IMR-90 (cell line): ENCODE measurements around the gene TMEM131. TPM values are rescaled to one million over a fixed set of nuclear protein-coding genes. Genes with fewer than 3 reads are reported as not detected.

Experiments used
- ATAC-seq: fragments of 200-7000 bp; cut with Tn5 transposase; 2 replicates; pipeline ENCODE4 v1.9.1; 2020; ENCODE audit warnings: low read depth, mild to moderate bottlenecking, moderate library complexity
- BruUV-seq: library from RNA; stranded (reverse); fragments of 400-500 nt; replicated peaks from 2 replicates; lab custom pipeline; 2021; lab: Mats Ljungman, UMichigan
- CTCF ChIA-PET: fragments of 300-600 bp; formaldehyde crosslinking; extraction: SDS; loops from one replicate; lab custom pipeline; 2021; ENCODE audit warnings: antibody characterized with exemption; lab: Yijun Ruan, JAX
- POLR2A ChIA-PET: fragments of 300-600 bp; sonication (Branson Sonifier 250); formaldehyde crosslinking; loops from one replicate; lab custom pipeline; 2022; ENCODE audit warnings: antibody characterized with exemption; ENCODE audit not compliant: unreplicated experiment; lab: Charles Lee
- DNase-seq: peaks from one replicate; pipeline ENCODE4 v3.0.0; 2013
- H2AFZ ChIP-seq: replicated peaks from 2 replicates; pipeline ENCODE3; 2013; ENCODE audit warnings: low read length, mild to moderate bottlenecking; ENCODE audit not compliant: poor library complexity
- H2AK5ac ChIP-seq: 2 replicates; pipeline ENCODE4 v1.6.1; 2013; ENCODE audit warnings: low read depth, low read length, inconsistent platforms
- H2AK9ac ChIP-seq: replicated peaks from 2 replicates; pipeline ENCODE3; 2013; ENCODE audit warnings: mild to moderate bottlenecking, low read depth, low read length, moderate library complexity; ENCODE audit not compliant: poor library complexity
- H2BK120ac ChIP-seq: 2 replicates; pipeline ENCODE4 v1.6.1; 2013; ENCODE audit warnings: low read depth, low read length, inconsistent platforms
- H2BK15ac ChIP-seq: 3 replicates; pipeline ENCODE4 v1.6.1; 2013; ENCODE audit warnings: low read depth, low read length, inconsistent platforms
- H2BK20ac ChIP-seq: 2 replicates; pipeline ENCODE4 v1.6.1; 2013; ENCODE audit warnings: low read depth, mild to moderate bottlenecking, inconsistent platforms, low read length, moderate library complexity
- H2BK5ac ChIP-seq: 2 replicates; pipeline ENCODE4 v1.6.1; 2013; ENCODE audit warnings: mild to moderate bottlenecking, low read depth, low read length, inconsistent platforms; ENCODE audit not compliant: poor library complexity, severe bottlenecking
- H3K14ac ChIP-seq: replicated peaks from 2 replicates; pipeline ENCODE4 v1.6.1; 2013; ENCODE audit warnings: low read depth, low read length, inconsistent platforms
- H3K18ac ChIP-seq: 2 replicates; pipeline ENCODE4 v1.6.1; 2013; ENCODE audit warnings: low read depth, low read length, control low read depth
- H3K23ac ChIP-seq: 2 replicates; pipeline ENCODE4 v1.6.1; 2013; ENCODE audit warnings: low read depth, low read length, inconsistent platforms
- H3K27ac ChIP-seq: 2 replicates; pipeline ENCODE4 v1.5.1; 2013; ENCODE audit warnings: mild to moderate bottlenecking, control low read depth, low read length; ENCODE audit not compliant: insufficient read depth
- H3K27me3 ChIP-seq: 2 replicates; pipeline ENCODE4 v1.6.1; 2013; ENCODE audit warnings: low read length; ENCODE audit not compliant: control insufficient read depth, insufficient read depth
- H3K36me3 ChIP-seq: 2 replicates; pipeline ENCODE4 v1.6.1; 2013; ENCODE audit warnings: low read length, mixed read lengths; ENCODE audit not compliant: control insufficient read depth, insufficient read depth
- H3K4ac ChIP-seq: 2 replicates; pipeline ENCODE4 v1.6.1; 2013; ENCODE audit warnings: low read depth, low read length, inconsistent platforms
- H3K4me1 ChIP-seq: 2 replicates; pipeline ENCODE4 v1.6.1; 2013; ENCODE audit warnings: low read length, mixed read lengths; ENCODE audit not compliant: control insufficient read depth, insufficient read depth
- H3K4me2 ChIP-seq: 2 replicates; pipeline ENCODE4 v1.6.1; 2013; ENCODE audit warnings: low read depth, mild to moderate bottlenecking, control low read depth, low read length, moderate library complexity
- H3K4me3 ChIP-seq: 2 replicates; pipeline ENCODE4 v1.5.1; 2013; ENCODE audit warnings: low read depth, mild to moderate bottlenecking, control low read depth, low read length, moderate library complexity; ENCODE audit not compliant: insufficient read depth
- H3K56ac ChIP-seq: 2 replicates; pipeline ENCODE4 v1.6.1; 2013; ENCODE audit warnings: low read length, inconsistent platforms; ENCODE audit not compliant: insufficient read depth; ENCODE audit errors: extremely low read depth
- H3K79me1 ChIP-seq, 2 experiments: 2 replicates each; pipeline ENCODE4 v1.6.1; 2013; ENCODE audit warnings: low read length in 2 of 2, inconsistent platforms in 1 of 2, low read depth in 1 of 2
- H3K9ac ChIP-seq: 2 replicates; pipeline ENCODE4 v1.6.1; 2013; ENCODE audit warnings: low read depth, low read length, control low read depth
- H3K9me1 ChIP-seq: 2 replicates; pipeline ENCODE4 v1.6.1; 2013; ENCODE audit warnings: low read length, inconsistent platforms; ENCODE audit not compliant: insufficient read depth
- H3K9me3 ChIP-seq: 2 replicates; pipeline ENCODE4 v1.6.1; 2013; ENCODE audit warnings: low read length; ENCODE audit not compliant: control insufficient read depth, insufficient read depth
- H4K20me1 ChIP-seq: 2 replicates; pipeline ENCODE4 v1.6.1; 2013; ENCODE audit warnings: low read length, inconsistent platforms; ENCODE audit not compliant: insufficient read depth
- H4K5ac ChIP-seq: 2 replicates; pipeline ENCODE4 v1.6.1; 2013; ENCODE audit warnings: mild to moderate bottlenecking, low read depth, low read length, control low read depth
- H4K8ac ChIP-seq, 2 experiments: 2 replicates each; pipeline ENCODE4 v1.6.1; 2013; ENCODE audit warnings: low read depth in 2 of 2, low read length in 2 of 2, control low read depth in 1 of 2, inconsistent platforms in 1 of 2
- H4K91ac ChIP-seq: 2 replicates; pipeline ENCODE4 v1.6.1; 2013; ENCODE audit warnings: low read depth, low read length, inconsistent platforms; ENCODE audit not compliant: insufficient read depth
- BHLHE40 ChIP-seq: fragments of 150-350 bp; IDR thresholded peaks from 2 replicates; pipeline ENCODE4 v1.6.1; 2016; ENCODE audit warnings: mild to moderate bottlenecking, low read depth, low read length
- CEBPB ChIP-seq: IDR thresholded peaks from 2 replicates; pipeline ENCODE4 v1.6.1; 2012; ENCODE audit warnings: low read depth, low read length, improper control_type of control experiment
- MAFK ChIP-seq: IDR thresholded peaks from 2 replicates; pipeline ENCODE4 v1.6.1; 2012; ENCODE audit warnings: low read depth, low read length, improper control_type of control experiment
- MXI1 ChIP-seq: IDR thresholded peaks from 2 replicates; pipeline ENCODE4 v1.6.1; 2012; ENCODE audit warnings: low read depth, mild to moderate bottlenecking, low read length, moderate library complexity, borderline replicate concordance
- WGBS, 2 experiments: methylation state at CpG; one replicate each; pipeline versions ENCODE4 v1.1.5 to v1.1.7; 2013; ENCODE audit warnings: missing lambda C conversion rate in 2 of 2; ENCODE audit not compliant: insufficient read length in 1 of 2; ENCODE audit errors: extremely low coverage in 2 of 2; 5-methylcytosine and 5-hydroxymethylcytosine counted together
- dilution Hi-C: fragments of 300-500 bp; cut with HindIII; formaldehyde crosslinking; loops from one replicate; pipeline ENCODE4 v1.14.3; 2018; ENCODE audit warnings: low sequenced_read_pairs; ENCODE audit not compliant: unreplicated experiment
- in situ Hi-C: fragments of 300-500 bp; cut with MboI; formaldehyde crosslinking; loops from 3 replicates; pipeline ENCODE4 v1.14.3; 2019; ENCODE audit warnings: low sequenced_read_pairs, inconsistent platforms, mixed read lengths
- intact Hi-C: fragments of 100-400 bp; cut with micrococcal nuclease; formaldehyde crosslinking; loops from 2 replicates; pipeline ENCODE4 v1.10.0; 2022
- polyA plus RNA-seq, 3 experiments: library from polyadenylated mRNA; depleted of rRNA; stranded (reverse); fragments of >200 nt; gene quantifications; 2 replicates each; pipeline ENCODE4 v1.2.3, GENCODE V29; 2012; ENCODE audit warnings: low replicate concordance in 1 of 3
- total RNA-seq: library from RNA; depleted of rRNA; stranded (reverse); fragments of >200 nt; gene quantifications from 2 replicates; pipeline ENCODE4 v1.2.3, GENCODE V29; 2012

Gene TMEM131
- total and polyA plus RNA-seq, 2 of the 4 experiments (the other 2 are of a cell fraction), result 13.3 to 14.0 TPM

GRCh38 chr2:97996679-97997078 is 931 bp upstream of the TMEM131 start:
- Histone ChIP-seq H3K56ac (no peak overlapping the region), H3K9me3 (no peaks in the 10 kb centered on the region), H2BK20ac (no peak overlapping the region), H3K4me3 (peak overlapping the region; percentile 87; the same call in 1 of the 2 replicates), H2BK15ac (no peak overlapping the region), H3K14ac (peak overlapping the region; percentile 76; the same call in 1 of the 2 replicates), H3K18ac (no peak overlapping the region), H3K27ac (peak overlapping the region; percentile 62), H4K8ac (peak overlapping the region; percentile 82 to 83; a peak in 3 of 4 replicates), H2AK5ac (no peak overlapping the region), H2BK5ac (peak overlapping the region; percentile 49), H3K4me2 (peak overlapping the region; percentile 89), H4K20me1 (peaks cover 16% of the 10 kb centered on the region), H2AFZ (peak overlapping the region; percentile 99), H3K9me1 (peaks cover 3% of the 10 kb centered on the region; the same call in 1 of the 2 replicates), H4K91ac (peak overlapping the region; percentile 57; the same call in 1 of the 2 replicates), H2BK120ac (no peak overlapping the region), H3K36me3 (no peaks in the 10 kb centered on the region), H3K27me3 (no peaks in the 10 kb centered on the region), H3K4ac (peak overlapping the region; percentile 83), H3K23ac (no peak overlapping the region; the same call in 1 of the 2 replicates), H4K5ac (peak overlapping the region; percentile 79), H3K9ac (no peak overlapping the region), H3K79me1 (peaks cover 4 to 18% of the 10 kb centered on the region in 2 experiments; a peak in 3 of 4 replicates), H3K4me1 (peaks cover 2% of the 10 kb centered on the region; the same call in 1 of the 2 replicates), H2AK9ac (no peak overlapping the region)
- intact Hi-C loops, result loop anchor here (1.0 to 10.0 kb wide), 5 partner anchors 45 to 391 kb away; no protein-coding TSS in a partner anchor
- no peak for ATAC-seq
- CTCF ChIA-PET, result no interaction called here
- in situ Hi-C loops, result no loop called here
- WGBS, 2 experiments, result no CpG with 5 or more reads among the region's 19 CpGs
- BruUV-seq, result no TSS peak
- dilution Hi-C loops, result no loop called here
- TF ChIP-seq BHLHE40 (no peak), MAFK (no peak), MXI1 (no peak), CEBPB (no peak)
- POLR2A ChIA-PET, result no interaction called here
- no peak for DNase-seq
